IMR-90 (cell line): Measurements from ENCODE around the gene CXCR6. TPM values are rescaled to one million over a fixed set of nuclear protein-coding genes. Genes with fewer than 3 reads are reported as not detected.

ENCODE experiments used
- ATAC-seq: fragments of 200-7000 bp; cut with Tn5 transposase; 2 replicates; pipeline ENCODE4 v1.9.1; 2020; ENCODE audit warnings: low read depth, mild to moderate bottlenecking, moderate library complexity
- BruUV-seq: library from RNA; stranded (reverse); fragments of 400-500 nt; replicated peaks from 2 replicates; lab custom pipeline; 2021; lab: Mats Ljungman, UMichigan
- CTCF ChIA-PET: fragments of 300-600 bp; formaldehyde crosslinking; extraction: SDS; loops from one replicate; lab custom pipeline; 2021; ENCODE audit warnings: antibody characterized with exemption; lab: Yijun Ruan, JAX
- POLR2A ChIA-PET: fragments of 300-600 bp; sonication (Branson Sonifier 250); formaldehyde crosslinking; loops from one replicate; lab custom pipeline; 2022; ENCODE audit warnings: antibody characterized with exemption; ENCODE audit not compliant: unreplicated experiment; lab: Charles Lee
- DNase-seq: peaks from one replicate; pipeline ENCODE4 v3.0.0; 2013
- H2AFZ ChIP-seq: replicated peaks from 2 replicates; pipeline ENCODE3; 2013; ENCODE audit warnings: low read length, mild to moderate bottlenecking; ENCODE audit not compliant: poor library complexity
- H2AK5ac ChIP-seq: 2 replicates; pipeline ENCODE4 v1.6.1; 2013; ENCODE audit warnings: low read depth, low read length, inconsistent platforms
- H2AK9ac ChIP-seq: replicated peaks from 2 replicates; pipeline ENCODE3; 2013; ENCODE audit warnings: mild to moderate bottlenecking, low read depth, low read length, moderate library complexity; ENCODE audit not compliant: poor library complexity
- H2BK120ac ChIP-seq: 2 replicates; pipeline ENCODE4 v1.6.1; 2013; ENCODE audit warnings: low read depth, low read length, inconsistent platforms
- H2BK15ac ChIP-seq: 3 replicates; pipeline ENCODE4 v1.6.1; 2013; ENCODE audit warnings: low read depth, low read length, inconsistent platforms
- H2BK20ac ChIP-seq: 2 replicates; pipeline ENCODE4 v1.6.1; 2013; ENCODE audit warnings: low read depth, mild to moderate bottlenecking, inconsistent platforms, low read length, moderate library complexity
- H2BK5ac ChIP-seq: 2 replicates; pipeline ENCODE4 v1.6.1; 2013; ENCODE audit warnings: mild to moderate bottlenecking, low read depth, low read length, inconsistent platforms; ENCODE audit not compliant: poor library complexity, severe bottlenecking
- H3K14ac ChIP-seq: replicated peaks from 2 replicates; pipeline ENCODE4 v1.6.1; 2013; ENCODE audit warnings: low read depth, low read length, inconsistent platforms
- H3K18ac ChIP-seq: 2 replicates; pipeline ENCODE4 v1.6.1; 2013; ENCODE audit warnings: low read depth, low read length, control low read depth
- H3K23ac ChIP-seq: 2 replicates; pipeline ENCODE4 v1.6.1; 2013; ENCODE audit warnings: low read depth, low read length, inconsistent platforms
- H3K27ac ChIP-seq: 2 replicates; pipeline ENCODE4 v1.5.1; 2013; ENCODE audit warnings: mild to moderate bottlenecking, control low read depth, low read length; ENCODE audit not compliant: insufficient read depth
- H3K27me3 ChIP-seq: 2 replicates; pipeline ENCODE4 v1.6.1; 2013; ENCODE audit warnings: low read length; ENCODE audit not compliant: control insufficient read depth, insufficient read depth
- H3K36me3 ChIP-seq: 2 replicates; pipeline ENCODE4 v1.6.1; 2013; ENCODE audit warnings: low read length, mixed read lengths; ENCODE audit not compliant: control insufficient read depth, insufficient read depth
- H3K4ac ChIP-seq: 2 replicates; pipeline ENCODE4 v1.6.1; 2013; ENCODE audit warnings: low read depth, low read length, inconsistent platforms
- H3K4me1 ChIP-seq: 2 replicates; pipeline ENCODE4 v1.6.1; 2013; ENCODE audit warnings: low read length, mixed read lengths; ENCODE audit not compliant: control insufficient read depth, insufficient read depth
- H3K4me2 ChIP-seq: 2 replicates; pipeline ENCODE4 v1.6.1; 2013; ENCODE audit warnings: low read depth, mild to moderate bottlenecking, control low read depth, low read length, moderate library complexity
- H3K4me3 ChIP-seq: 2 replicates; pipeline ENCODE4 v1.5.1; 2013; ENCODE audit warnings: low read depth, mild to moderate bottlenecking, control low read depth, low read length, moderate library complexity; ENCODE audit not compliant: insufficient read depth
- H3K56ac ChIP-seq: 2 replicates; pipeline ENCODE4 v1.6.1; 2013; ENCODE audit warnings: low read length, inconsistent platforms; ENCODE audit not compliant: insufficient read depth; ENCODE audit errors: extremely low read depth
- H3K79me1 ChIP-seq, 2 experiments: 2 replicates each; pipeline ENCODE4 v1.6.1; 2013; ENCODE audit warnings: low read length in 2 of 2, inconsistent platforms in 1 of 2, low read depth in 1 of 2
- H3K9ac ChIP-seq: 2 replicates; pipeline ENCODE4 v1.6.1; 2013; ENCODE audit warnings: low read depth, low read length, control low read depth
- H3K9me1 ChIP-seq: 2 replicates; pipeline ENCODE4 v1.6.1; 2013; ENCODE audit warnings: low read length, inconsistent platforms; ENCODE audit not compliant: insufficient read depth
- H3K9me3 ChIP-seq: 2 replicates; pipeline ENCODE4 v1.6.1; 2013; ENCODE audit warnings: low read length; ENCODE audit not compliant: control insufficient read depth, insufficient read depth
- H4K20me1 ChIP-seq: 2 replicates; pipeline ENCODE4 v1.6.1; 2013; ENCODE audit warnings: low read length, inconsistent platforms; ENCODE audit not compliant: insufficient read depth
- H4K5ac ChIP-seq: 2 replicates; pipeline ENCODE4 v1.6.1; 2013; ENCODE audit warnings: mild to moderate bottlenecking, low read depth, low read length, control low read depth
- H4K8ac ChIP-seq, 2 experiments: 2 replicates each; pipeline ENCODE4 v1.6.1; 2013; ENCODE audit warnings: low read depth in 2 of 2, low read length in 2 of 2, control low read depth in 1 of 2, inconsistent platforms in 1 of 2
- H4K91ac ChIP-seq: 2 replicates; pipeline ENCODE4 v1.6.1; 2013; ENCODE audit warnings: low read depth, low read length, inconsistent platforms; ENCODE audit not compliant: insufficient read depth
- BHLHE40 ChIP-seq: fragments of 150-350 bp; IDR thresholded peaks from 2 replicates; pipeline ENCODE4 v1.6.1; 2016; ENCODE audit warnings: mild to moderate bottlenecking, low read depth, low read length
- MAFK ChIP-seq: IDR thresholded peaks from 2 replicates; pipeline ENCODE4 v1.6.1; 2012; ENCODE audit warnings: low read depth, low read length, improper control_type of control experiment
- MXI1 ChIP-seq: IDR thresholded peaks from 2 replicates; pipeline ENCODE4 v1.6.1; 2012; ENCODE audit warnings: low read depth, mild to moderate bottlenecking, low read length, moderate library complexity, borderline replicate concordance
- POLR2A ChIP-seq: IDR thresholded peaks from 2 replicates; pipeline ENCODE4 v1.6.1; 2012; ENCODE audit warnings: mild to moderate bottlenecking, low read depth, low read length
- RCOR1 ChIP-seq: IDR thresholded peaks from 2 replicates; pipeline ENCODE4 v1.6.1; 2012; ENCODE audit warnings: mild to moderate bottlenecking, low read length, improper control_type of control experiment; ENCODE audit not compliant: insufficient replicate concordance
- RFX5 ChIP-seq: IDR thresholded peaks from 2 replicates; pipeline ENCODE4 v1.8.0; 2012; ENCODE audit warnings: low read depth, mild to moderate bottlenecking, low read length, moderate library complexity
- WGBS, 2 experiments: methylation state at CpG; one replicate each; pipeline versions ENCODE4 v1.1.5 to v1.1.7; 2013; ENCODE audit warnings: missing lambda C conversion rate in 2 of 2; ENCODE audit not compliant: insufficient read length in 1 of 2; ENCODE audit errors: extremely low coverage in 2 of 2; 5-methylcytosine and 5-hydroxymethylcytosine counted together
- dilution Hi-C: fragments of 300-500 bp; cut with HindIII; formaldehyde crosslinking; loops from one replicate; pipeline ENCODE4 v1.14.3; 2018; ENCODE audit warnings: low sequenced_read_pairs; ENCODE audit not compliant: unreplicated experiment
- in situ Hi-C: fragments of 300-500 bp; cut with MboI; formaldehyde crosslinking; loops from 3 replicates; pipeline ENCODE4 v1.14.3; 2019; ENCODE audit warnings: low sequenced_read_pairs, inconsistent platforms, mixed read lengths
- intact Hi-C: fragments of 100-400 bp; cut with micrococcal nuclease; formaldehyde crosslinking; loops from 2 replicates; pipeline ENCODE4 v1.10.0; 2022
- polyA plus RNA-seq, 3 experiments: library from polyadenylated mRNA; depleted of rRNA; stranded (reverse); fragments of >200 nt; gene quantifications; 2 replicates each; pipeline ENCODE4 v1.2.3, GENCODE V29; 2012; ENCODE audit warnings: low replicate concordance in 1 of 3
- total RNA-seq: library from RNA; depleted of rRNA; stranded (reverse); fragments of >200 nt; gene quantifications from 2 replicates; pipeline ENCODE4 v1.2.3, GENCODE V29; 2012
- TF ChIP-seq, protein P1 (sequence below): fragments of 150-350 bp; IDR thresholded peaks from 2 replicates; pipeline ENCODE4 v1.6.1; 2017; ENCODE audit warnings: mild to moderate bottlenecking, antibody characterized with exemption, low read length, low read depth
- TF ChIP-seq, protein P2 (sequence below): fragments of 150-350 bp; IDR thresholded peaks from 2 replicates; pipeline ENCODE4 v1.6.1; 2016; ENCODE audit warnings: low read depth, mild to moderate bottlenecking, low read length, moderate library complexity, borderline replicate concordance

The CXCR6 gene
- total and polyA plus RNA-seq, 2 of the 4 experiments (the other 2 are of a cell fraction), result not detected

DNA sequence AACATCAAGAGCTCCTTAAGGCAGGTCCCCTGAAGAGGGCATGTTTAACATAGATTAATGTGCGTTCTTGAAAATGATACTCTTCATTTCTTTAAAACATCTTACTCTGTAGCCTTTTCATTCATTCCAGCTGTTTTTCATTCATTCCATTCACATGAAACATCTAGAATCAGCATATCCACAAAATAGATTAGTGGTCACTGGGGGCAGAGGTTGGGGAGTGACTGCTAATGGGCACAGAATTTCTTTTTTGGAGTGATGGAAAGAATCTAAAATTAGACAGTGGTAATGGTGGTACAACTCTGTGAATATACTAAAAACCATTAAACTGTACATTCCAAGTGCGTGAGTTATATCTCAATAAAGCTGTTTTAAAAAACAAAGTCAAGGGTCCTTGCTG is 15.4 kb upstream of the CXCR6 start:
- peak overlapping the region in 1 of 2 experiments; percentile 59; a peak in 1 of 4 replicates for H4K8ac ChIP-seq
- H2BK5ac ChIP-seq, result no peak overlapping the region
- peak overlapping the region; percentile 8; the same call in 1 of the 2 replicates for H2BK20ac ChIP-seq
- peaks cover 17% of the 10 kb centered on the region for H3K9me1 ChIP-seq
- no peak overlapping the region for H2BK15ac ChIP-seq
- in situ Hi-C loops, result loop anchor here (5.0 to 10.0 kb wide), 2 partner anchors 416 to 893 kb away; no protein-coding TSS in a partner anchor
- H3K23ac ChIP-seq, result 0 out of 2 replicates have a peak overlapping the region, but pooled peaks have one; percentile 18
- no TSS peak for BruUV-seq
- peak overlapping the region; percentile 52; the same call in 1 of the 2 replicates for H2BK120ac ChIP-seq
- H3K18ac ChIP-seq, result no peak overlapping the region
- H4K5ac ChIP-seq, result no peak overlapping the region
- no peak overlapping the region for H3K4me3 ChIP-seq
- intact Hi-C loops, result no loop called here
- H3K9ac ChIP-seq, result no peak overlapping the region; the same call in 1 of the 2 replicates
- no peak overlapping the region for H3K56ac ChIP-seq
- no peak overlapping the region for H4K91ac ChIP-seq
- peaks cover 4% of the 10 kb centered on the region; the same call in 1 of the 2 replicates for H4K20me1 ChIP-seq
- TF ChIP-seq, protein P1, sequence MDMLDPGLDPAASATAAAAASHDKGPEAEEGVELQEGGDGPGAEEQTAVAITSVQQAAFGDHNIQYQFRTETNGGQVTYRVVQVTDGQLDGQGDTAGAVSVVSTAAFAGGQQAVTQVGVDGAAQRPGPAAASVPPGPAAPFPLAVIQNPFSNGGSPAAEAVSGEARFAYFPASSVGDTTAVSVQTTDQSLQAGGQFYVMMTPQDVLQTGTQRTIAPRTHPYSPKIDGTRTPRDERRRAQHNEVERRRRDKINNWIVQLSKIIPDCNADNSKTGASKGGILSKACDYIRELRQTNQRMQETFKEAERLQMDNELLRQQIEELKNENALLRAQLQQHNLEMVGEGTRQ, result no peak
- no peak for TF ChIP-seq MXI1
- no peak for TF ChIP-seq POLR2A
- TF ChIP-seq BHLHE40, result no peak
- TF ChIP-seq MAFK, result peak; percentile 17; the same call in 1 of the 2 replicates
- TF ChIP-seq RFX5, result no peak
- TF ChIP-seq, protein P2, sequence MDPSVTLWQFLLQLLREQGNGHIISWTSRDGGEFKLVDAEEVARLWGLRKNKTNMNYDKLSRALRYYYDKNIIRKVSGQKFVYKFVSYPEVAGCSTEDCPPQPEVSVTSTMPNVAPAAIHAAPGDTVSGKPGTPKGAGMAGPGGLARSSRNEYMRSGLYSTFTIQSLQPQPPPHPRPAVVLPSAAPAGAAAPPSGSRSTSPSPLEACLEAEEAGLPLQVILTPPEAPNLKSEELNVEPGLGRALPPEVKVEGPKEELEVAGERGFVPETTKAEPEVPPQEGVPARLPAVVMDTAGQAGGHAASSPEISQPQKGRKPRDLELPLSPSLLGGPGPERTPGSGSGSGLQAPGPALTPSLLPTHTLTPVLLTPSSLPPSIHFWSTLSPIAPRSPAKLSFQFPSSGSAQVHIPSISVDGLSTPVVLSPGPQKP, result no peak
- no peak for TF ChIP-seq RCOR1
- dilution Hi-C loops, result no loop called here
- peak; percentile 38 for ATAC-seq
- peak overlapping the region; percentile 81; the same call in 1 of the 2 replicates for H2AK5ac ChIP-seq
- CTCF ChIA-PET, result interaction anchor here (1.5 to 1.8 kb wide), 2 partner anchors 152 to 177 kb away, joined by 4 to 9 read pairs; no protein-coding TSS in a partner anchor
- H3K4me1 ChIP-seq, result peaks cover 12% of the 10 kb centered on the region
- peak; percentile 65 for DNase-seq
- peak overlapping the region; percentile 43; the same call in 1 of the 2 replicates for H3K14ac ChIP-seq
- H3K79me1 ChIP-seq, result no peaks in the 10 kb centered on the region; a peak in 1 of 4 replicates
- no CpG with 5 or more reads among the region's 2 CpGs for WGBS, 2 experiments
- peaks cover 39% of the 10 kb centered on the region for H3K36me3 ChIP-seq
- peak overlapping the region; percentile 68 for H3K4ac ChIP-seq
- H3K4me2 ChIP-seq, result no peak overlapping the region
- POLR2A ChIA-PET, result no interaction called here
- H3K9me3 ChIP-seq, result no peaks in the 10 kb centered on the region
- no peak overlapping the region for H3K27ac ChIP-seq
- peak overlapping the region; percentile 13 for H2AFZ ChIP-seq
- no peak overlapping the region for H2AK9ac ChIP-seq
- no peaks in the 10 kb centered on the region for H3K27me3 ChIP-seq
